ENCODE results near the gene CHRDL1.

CHRDL1 gene

DNA sequence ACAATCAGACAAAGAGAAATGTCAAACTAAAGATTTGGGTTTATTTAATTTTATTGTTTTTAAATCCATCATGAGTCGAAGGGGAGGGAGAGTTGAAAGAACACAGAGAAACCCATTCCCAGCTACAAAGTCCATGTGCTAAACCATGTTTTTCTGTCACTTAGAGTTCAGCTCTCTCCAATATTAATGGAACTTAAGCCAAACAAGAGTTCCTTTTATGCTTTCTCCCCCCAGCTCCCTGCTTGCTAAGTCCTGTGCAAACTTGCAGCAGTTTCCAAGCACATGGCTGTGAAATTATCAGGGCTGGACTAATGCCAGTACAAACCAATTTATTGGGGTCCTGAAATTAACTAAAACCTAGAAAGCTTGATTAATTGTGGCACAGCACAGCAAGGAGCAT, 9.7 kb upstream of the CHRDL1 start:
- no peak overlapping the region for H3K4me3 ChIP-seq (ENCODE audit: low read depth, low read length)
- no peak for DNase-seq (ENCODE audit: low read depth)
- TF ChIP-seq, protein P1, sequence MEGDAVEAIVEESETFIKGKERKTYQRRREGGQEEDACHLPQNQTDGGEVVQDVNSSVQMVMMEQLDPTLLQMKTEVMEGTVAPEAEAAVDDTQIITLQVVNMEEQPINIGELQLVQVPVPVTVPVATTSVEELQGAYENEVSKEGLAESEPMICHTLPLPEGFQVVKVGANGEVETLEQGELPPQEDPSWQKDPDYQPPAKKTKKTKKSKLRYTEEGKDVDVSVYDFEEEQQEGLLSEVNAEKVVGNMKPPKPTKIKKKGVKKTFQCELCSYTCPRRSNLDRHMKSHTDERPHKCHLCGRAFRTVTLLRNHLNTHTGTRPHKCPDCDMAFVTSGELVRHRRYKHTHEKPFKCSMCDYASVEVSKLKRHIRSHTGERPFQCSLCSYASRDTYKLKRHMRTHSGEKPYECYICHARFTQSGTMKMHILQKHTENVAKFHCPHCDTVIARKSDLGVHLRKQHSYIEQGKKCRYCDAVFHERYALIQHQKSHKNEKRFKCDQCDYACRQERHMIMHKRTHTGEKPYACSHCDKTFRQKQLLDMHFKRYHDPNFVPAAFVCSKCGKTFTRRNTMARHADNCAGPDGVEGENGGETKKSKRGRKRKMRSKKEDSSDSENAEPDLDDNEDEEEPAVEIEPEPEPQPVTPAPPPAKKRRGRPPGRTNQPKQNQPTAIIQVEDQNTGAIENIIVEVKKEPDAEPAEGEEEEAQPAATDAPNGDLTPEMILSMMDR (IDR thresholded peaks at IDR 0.05; ENCODE audit: low read depth, low read length, missing control alignments), result no peak

DNA sequence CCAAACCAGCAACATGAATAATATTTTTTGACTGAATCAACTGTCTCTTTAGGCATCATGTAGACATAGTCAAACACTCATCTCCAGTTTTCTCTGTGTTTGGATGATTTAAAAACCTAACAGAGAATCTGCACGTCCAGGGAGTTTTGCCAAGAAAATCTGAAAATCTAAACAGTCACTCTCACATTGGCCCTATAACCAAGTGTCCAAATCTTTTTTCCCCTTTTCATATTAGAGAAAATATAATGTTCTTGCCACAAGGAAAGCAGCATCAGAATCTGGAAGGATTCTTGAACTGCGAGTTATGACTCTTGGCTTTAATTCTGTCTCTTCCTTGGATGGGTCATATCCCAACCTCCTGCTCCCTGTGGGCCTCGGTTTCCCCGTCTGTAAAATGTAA, 8.8 kb upstream of the CHRDL1 start:
- no peak for DNase-seq (ENCODE audit: low read depth)
- TF ChIP-seq, protein P1 (IDR thresholded peaks at IDR 0.05; ENCODE audit: low read depth, low read length, missing control alignments), result no peak
- H3K4me3 ChIP-seq (ENCODE audit: low read depth, low read length), result no peak overlapping the region

DNA sequence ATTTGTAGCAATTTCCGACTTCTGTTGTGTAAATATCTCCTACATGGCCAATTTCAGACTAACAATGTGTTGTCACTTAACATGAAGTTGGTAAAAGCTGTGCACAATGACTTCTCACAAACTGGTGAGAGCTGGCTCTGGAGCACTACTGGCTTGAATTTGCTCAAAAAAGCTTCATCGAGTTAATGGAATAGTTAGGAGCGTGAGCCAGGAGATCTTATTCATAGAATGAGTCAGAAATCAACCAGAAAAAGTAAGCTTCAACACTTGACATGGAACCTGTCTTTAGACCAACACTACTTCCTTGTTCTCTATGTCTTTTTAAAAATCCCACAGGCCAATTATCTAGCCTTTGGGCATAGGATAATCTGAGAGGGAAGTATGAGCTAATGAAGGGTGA, 7.9 kb upstream of the CHRDL1 start:
- no peak overlapping the region for H3K4me3 ChIP-seq (ENCODE audit: low read depth, low read length)
- TF ChIP-seq, protein P1 (IDR thresholded peaks at IDR 0.05; ENCODE audit: low read depth, low read length, missing control alignments), result no peak
- DNase-seq (ENCODE audit: low read depth), result no peak

DNA sequence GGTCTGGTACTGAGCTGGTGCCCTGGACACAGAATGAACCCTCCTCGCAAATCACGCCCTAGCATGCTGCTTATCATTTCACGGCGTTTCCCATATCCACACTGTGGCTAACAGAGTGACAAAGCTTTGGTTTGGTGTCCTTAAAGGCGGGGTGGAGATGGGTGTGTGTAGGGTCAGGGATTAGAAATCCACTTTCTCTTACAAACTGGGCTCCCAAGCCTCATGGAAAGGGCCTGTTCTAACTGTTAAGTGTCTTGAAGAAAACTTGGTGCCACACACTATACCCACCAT, 735 bp upstream of the CHRDL1 start:
- DNase-seq (ENCODE audit: low read depth), result no peak
- TF ChIP-seq, protein P1 (IDR thresholded peaks at IDR 0.05; ENCODE audit: low read depth, low read length, missing control alignments), result no peak
- no peak overlapping the region for H3K4me3 ChIP-seq (ENCODE audit: low read depth, low read length)

DNA sequence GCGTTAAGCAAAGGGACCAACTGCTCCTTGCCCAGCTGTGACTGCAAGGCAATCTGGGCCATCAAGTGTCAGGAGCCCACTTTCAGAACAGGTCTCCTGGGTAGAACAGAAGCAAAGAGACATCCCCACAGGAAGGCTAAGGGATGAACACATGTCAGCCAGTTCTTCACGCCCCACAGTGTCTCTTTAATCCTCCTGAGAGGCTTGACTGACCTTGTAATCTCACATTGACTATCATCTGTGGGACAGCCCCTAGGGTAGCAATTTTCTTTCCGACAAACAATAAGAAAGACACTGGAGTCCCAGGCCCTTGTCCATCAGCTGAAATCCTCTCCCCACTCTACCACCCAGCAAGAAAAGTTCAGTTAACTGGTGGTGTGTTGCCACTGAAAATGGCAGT, 1.0 kb downstream of the CHRDL1 start:
- no peak for DNase-seq (ENCODE audit: low read depth)
- TF ChIP-seq, protein P1 (IDR thresholded peaks at IDR 0.05; ENCODE audit: low read depth, low read length, missing control alignments), result no peak
- H3K4me3 ChIP-seq (ENCODE audit: low read depth, low read length), result no peak overlapping the region

DNA sequence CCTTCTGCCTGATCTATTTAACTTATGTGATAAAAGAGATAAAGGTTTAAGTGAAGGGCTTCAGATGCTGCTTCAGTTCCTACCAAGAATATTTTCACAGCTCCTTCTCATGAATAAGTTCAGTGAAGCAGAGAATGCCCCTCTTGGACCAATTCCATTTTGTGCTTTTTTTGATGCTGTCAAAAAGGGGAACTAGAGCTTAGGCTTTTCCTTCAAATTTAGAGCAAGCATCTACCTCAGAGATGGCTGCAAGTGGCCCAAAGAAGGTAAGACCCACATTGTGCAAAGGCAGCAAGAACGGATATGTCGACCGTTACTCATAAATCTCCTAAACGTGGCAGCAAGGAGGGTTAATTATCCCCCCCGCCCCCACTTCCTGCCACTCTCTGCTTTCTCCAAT, 4.5 kb downstream of the CHRDL1 start:
- no peak for DNase-seq (ENCODE audit: low read depth)
- TF ChIP-seq, protein P1 (IDR thresholded peaks at IDR 0.05; ENCODE audit: low read depth, low read length, missing control alignments), result no peak
- H3K4me3 ChIP-seq (ENCODE audit: low read depth, low read length), result no peak overlapping the region

DNA sequence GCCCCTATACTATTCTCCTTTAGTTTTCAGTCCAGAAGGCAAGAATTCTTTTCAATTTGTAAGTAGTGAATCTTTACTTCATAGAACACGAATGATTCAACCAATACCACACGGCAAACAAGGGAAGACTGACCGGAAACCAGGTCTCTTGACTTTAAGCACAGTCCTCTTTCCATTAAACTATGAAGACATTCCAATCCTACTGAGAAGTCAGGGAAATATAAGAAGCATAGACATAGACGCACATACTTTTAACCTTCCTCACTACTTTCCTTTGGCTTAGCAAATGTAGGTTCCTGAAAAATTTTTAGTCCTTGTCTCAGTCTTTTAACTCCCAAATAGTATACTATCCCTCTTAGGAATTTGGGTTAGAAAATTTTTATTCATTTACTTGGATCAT, 9.1 kb downstream of the CHRDL1 start:
- TF ChIP-seq, protein P1 (IDR thresholded peaks at IDR 0.05; ENCODE audit: low read depth, low read length, missing control alignments), result no peak
- no peak for DNase-seq (ENCODE audit: low read depth)
- H3K4me3 ChIP-seq (ENCODE audit: low read depth, low read length), result no peak overlapping the region

Measured in GM12864 (cell line).